A172 (cell line): ENCODE measurements around the gene RGL3. TPM values are rescaled to one million over a fixed set of nuclear protein-coding genes. Genes with fewer than 3 reads are reported as not detected.
A peak's percentile ranks its signal among the peaks of the same experiment; 100 is the strongest.
"Not testable (repeated sequence)": the region's sequence is repeated elsewhere in the genome, so short reads cannot be mapped to it uniquely, and the experiment has no call there.

Experiments used
- DNase-seq: peaks from one replicate; pipeline ENCODE4 v3.0.0-alpha.2; 2015; ENCODE audit warnings: low spot score
- total RNA-seq: library from RNA; depleted of rRNA; stranded (reverse); fragments of >200 nt; shearing (Covaris generic); gene quantifications from 2 replicates; pipeline ENCODE4 v1.2.3, GENCODE V29; 2014

The RGL3 gene
- total RNA-seq, 1 experiment from 2014 or later = 4.8 TPM

DNA sequence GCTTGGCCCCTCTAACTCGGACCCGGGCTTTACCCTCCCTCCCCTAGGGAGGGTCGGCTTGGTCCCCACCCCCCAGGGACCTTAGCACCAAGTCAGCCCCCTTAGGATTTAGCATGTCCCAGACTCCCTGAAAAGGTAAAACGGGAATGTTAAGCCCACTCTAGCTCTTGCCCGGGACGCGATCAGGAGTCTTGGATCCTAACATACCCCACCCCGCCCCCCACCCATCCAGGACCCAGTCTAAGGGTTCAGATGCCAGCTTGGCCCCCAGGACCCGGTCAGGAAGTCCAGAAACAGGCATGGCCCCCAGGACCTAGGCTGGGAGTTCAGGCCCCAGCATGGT lies 35.4 kb downstream of the RGL3 start:
- no peak for DNase-seq

DNA sequence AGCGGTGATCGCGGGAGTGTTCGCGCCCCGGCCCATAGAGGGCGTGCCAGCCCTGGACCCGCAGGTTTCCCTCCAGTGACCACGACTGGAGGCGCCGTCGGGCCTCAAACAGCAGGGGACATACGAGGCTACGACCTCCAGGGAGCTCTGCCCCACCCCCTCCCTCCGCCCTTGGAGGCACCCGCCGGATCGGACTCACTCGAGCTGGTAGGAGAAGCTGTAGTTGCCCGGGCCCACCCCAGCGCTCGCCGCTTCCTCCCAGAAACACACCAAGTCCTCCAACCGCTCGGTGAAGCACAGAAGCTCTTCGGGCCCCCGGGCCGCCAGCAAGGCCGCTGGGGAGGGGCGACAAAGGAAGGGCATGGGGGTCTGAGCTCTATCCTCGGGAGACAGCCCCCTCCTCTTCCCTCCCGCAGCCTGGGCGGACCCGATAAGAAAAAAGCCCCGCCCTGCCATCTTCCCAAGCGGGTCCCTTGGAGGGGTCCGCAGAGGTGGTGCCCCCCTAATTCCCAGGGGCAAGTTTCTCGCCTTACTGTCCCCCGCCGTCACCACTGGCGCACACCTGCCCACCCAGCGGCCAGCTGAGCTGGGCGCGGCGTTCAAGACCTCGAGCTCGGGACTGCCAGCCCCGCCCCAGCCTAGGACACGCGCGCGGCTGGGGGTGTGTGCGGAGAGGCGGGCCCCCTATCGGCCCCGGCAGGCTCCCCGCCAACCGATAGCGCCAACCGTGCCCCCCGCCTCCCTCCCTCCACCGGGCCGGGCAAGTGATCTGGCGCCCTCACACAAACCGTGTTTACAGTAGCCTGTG lies 36.0 kb downstream of the RGL3 start:
- DNase-seq = no peak

DNA sequence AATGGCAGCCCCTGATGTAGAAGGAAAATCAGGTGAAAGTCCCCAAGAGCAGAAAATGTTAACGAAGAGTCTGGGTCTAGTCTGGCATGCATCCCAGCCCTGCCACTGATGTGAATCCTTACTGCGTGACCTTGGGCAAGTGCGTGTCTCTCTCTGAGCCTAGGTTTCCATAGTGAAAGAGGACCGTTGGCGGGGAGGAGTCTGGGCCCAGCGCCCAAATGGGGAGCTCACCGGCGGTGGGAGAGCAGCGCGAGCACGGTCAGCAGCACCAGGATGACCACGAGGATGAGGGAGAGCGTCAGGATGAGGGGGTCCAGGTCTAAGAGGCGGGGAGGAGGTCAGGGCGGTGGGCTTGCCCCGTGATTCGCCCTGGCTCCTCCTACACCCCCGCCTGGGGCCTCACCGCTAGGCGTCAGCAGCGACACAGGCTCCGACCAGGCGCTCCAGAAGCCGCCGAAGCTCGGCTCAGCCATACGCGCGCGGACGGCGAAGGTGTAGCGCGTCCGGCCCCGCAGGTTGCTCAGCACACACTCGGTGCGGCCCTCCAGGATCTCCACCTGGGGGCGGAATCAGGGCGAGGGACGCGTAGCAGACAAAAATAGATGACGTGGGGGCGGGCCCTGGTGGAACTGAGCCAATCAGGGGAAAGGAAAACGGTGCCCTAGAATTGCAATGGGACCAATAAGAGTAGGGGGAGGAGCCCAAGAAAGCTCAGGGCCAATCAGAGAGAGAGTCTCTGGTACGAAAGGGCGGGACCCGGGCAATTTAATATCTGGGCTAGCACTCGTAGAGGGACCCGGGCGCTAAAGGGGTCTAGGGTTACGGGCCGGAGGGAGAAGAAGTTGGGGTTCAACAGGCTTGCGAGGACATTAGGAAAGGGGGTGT lies 38.2 kb downstream of the RGL3 start:
- DNase-seq = peak; percentile 99

DNA sequence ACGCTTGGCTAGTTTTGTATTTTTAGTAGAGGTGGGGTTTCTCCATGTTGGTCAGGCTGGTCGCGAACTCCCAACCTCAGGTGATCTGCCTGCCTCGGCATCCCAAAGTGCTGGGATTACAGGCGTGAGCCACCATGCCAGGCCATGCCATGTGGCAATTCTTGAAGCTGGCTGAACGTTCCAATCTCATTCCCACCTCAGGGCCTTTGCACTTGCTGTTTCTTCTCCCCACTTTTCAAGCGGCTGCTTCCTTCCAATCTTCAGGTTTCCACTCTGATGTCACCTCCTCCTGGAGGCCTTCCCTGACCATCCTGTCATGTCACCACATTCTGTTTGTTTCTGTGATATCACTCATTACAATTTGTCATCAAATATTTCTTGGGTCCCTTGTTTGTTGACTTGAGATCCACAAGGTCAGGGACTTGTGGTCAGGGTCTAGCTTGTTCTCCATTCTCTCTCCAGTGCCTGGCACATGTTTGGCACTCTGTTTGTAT lies 39.2 kb downstream of the RGL3 start:
- DNase-seq = no peak

DNA sequence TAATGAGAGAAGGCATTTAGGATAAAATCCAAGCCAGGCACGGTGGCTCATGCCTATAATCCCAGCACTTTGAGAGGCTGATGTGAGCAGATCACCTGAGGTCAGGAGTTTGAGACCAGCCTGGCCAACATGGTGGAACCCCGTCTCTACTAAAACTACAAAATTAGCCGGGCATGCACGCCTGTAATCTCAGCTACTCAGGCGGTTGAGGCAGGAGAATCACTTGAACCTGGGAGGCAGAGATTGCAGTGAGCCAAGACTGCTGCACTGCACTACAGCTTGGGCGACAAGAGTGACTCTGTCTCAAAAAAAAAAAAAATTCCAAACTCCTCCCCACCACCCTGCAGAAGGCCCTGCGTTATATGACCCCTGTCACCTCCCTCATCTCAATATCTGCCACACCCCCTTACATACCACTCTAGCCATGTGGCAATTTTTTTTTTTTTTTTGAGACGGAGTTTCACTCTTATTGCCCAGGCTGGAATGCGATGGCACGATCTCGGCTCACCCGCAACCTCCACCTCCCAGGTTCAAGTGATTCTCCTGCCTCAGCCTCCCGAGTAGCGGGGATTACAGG lies 39.8 kb downstream of the RGL3 start:
- DNase-seq = not testable (repeated sequence)

DNA sequence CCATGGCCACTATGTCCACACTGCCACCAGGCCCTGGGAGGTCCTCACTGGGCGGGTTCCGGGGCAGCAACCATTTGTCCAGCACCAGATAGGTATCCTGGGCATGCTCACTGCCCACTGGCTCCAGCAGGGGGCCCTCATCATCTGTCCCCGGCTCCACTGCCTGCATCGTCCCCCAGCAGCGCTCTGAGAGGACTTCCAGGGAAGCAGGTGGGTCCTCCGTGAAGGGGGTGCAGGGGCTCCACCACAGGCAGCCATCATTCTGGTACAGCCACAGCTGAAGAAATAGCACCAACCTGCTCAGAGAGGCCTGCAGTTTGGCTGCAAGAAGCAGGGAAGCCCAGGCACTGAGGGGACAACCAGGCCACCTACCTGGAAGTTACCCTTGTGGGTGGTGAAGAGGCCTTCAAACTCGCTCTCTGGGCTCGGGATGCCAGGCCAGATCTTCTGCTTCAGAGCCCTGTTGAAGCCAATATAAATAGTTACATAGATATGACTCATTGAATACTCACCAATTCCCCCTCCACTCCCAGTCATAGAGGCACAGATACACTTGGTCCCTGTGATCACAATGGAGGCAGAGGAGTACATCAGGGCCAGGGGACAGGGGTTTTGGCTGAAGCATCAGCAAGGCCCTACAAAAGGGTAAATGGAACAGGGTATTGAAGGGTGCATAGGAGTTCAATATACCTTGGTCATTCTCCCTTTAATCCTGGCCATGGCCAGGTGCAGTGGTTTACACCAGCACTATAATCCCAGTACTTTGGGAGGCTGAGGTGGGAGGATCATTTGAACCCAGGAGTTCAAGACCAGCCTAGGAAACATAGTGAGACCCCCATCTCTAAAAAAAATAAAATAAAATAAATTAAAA lies 40.6 kb downstream of the RGL3 start:
- DNase-seq = peak; percentile 83

DNA sequence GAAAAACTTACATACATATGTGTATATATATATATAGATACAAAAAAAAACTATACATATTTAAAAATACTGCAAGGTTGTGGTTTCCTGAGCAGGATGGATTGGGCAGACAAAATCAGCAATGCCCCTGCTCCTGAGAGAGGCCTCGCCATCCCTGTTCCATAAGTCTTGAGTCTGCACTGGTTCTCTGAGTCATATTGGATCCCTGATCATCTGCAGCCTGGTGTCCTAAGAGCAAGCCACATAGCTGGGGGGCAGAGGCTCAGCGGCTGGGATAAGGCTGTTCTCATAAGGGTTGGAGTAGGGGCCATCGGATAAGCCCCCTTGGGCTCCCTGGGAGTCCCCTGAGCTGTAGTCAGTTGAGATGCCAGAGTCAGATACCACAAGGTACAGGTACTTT lies 41.4 kb downstream of the RGL3 start:
- no peak for DNase-seq

DNA sequence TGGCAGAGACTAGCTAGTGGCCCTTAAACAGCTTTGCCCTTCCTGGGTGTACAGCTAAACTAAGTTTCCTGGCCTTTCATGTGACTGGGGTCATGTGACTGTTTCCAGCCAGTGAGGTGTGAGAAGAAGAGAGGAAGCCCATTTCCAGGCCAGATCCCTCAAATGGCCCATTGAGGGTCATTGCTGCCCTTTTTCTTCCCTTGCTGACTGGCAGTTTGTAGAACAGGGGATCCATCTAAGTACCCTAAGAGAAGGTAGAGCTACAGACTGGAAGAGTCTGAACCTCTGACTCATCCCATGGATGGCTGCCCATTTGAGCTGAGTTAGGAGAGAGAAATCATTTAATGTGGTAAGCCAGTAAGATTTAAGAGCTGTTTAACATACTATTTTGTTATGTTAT lies 41.9 kb downstream of the RGL3 start:
- peak; percentile 91 for DNase-seq

DNA sequence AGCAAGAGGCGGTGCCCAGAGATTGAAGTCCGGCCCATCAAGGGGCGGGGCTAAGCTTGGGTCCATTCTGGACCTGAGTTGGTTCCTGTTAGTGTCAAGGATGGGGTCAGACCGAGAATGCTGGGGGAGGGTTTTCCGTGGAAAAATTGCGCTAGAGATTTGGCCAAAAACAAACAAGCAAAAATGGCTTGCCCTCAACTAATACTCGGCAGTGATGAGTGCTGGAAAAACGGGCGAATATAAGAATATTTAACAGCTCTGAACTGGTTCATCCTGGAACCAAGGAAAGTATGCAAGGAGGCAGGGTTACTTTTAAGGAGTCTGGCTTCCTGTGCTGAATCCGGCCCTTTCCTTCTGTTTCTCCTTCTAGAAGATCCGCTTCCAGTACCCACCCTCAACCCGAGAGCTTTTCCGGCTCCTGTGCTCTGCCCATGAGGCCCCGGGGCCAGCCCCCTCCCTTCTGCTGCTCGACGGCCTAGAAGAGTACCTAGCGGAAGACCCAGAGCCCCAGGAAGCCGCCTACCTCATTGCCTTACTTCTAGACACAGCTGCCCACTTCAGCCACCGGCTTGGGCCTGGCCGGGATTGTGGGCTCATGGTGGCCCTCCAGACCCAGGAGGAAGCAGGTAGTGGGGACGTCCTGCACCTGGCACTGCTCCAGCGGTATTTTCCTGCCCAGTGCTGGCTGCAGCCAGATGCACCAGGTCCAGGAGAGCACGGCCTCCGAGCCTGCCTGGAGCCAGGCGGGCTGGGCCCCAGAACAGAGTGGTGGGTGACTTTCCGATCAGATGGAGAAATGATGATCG lies 43.8 kb downstream of the RGL3 start:
- DNase-seq = no peak

DNA sequence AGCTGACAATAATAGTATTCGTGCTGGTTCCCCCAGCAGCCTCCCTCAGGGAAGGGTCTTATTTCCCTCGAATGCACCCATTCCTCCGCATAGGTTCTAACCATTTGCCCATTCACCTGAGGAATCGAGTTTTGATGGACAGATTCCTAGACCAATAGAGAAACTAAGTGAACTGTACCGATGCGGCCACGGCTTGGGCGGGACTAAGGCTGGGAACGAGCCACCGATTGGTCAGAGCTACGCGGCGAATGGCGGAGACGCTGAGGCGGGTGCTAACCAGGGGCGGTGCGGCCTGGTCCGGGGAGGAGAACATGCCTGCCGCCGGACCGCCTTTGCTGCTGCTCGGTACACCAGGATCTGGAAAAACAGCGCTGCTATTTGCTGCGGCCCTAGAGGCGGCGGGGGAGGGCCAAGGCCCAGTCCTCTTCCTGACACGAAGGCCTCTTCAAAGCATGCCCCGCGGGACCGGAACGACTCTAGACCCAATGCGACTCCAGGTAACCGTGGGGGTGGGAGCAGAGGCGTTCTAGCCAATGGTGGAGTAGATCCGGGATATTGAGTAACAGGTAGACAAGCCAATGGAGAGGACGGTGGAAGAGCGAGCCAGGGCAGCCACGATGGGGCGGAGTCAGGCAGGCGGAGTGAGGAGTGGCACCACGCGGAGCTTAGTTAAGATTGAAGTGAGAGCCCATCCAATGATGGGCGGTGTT lies 44.5 kb downstream of the RGL3 start, which contains the start of gene SWSAP1:
Gene SWSAP1 (plus strand): TSS at position 234 of the 710 bp plus-strand sequence. CDS start 15 bp downstream, at position 249.
- DNase-seq = peak; percentile 100

DNA sequence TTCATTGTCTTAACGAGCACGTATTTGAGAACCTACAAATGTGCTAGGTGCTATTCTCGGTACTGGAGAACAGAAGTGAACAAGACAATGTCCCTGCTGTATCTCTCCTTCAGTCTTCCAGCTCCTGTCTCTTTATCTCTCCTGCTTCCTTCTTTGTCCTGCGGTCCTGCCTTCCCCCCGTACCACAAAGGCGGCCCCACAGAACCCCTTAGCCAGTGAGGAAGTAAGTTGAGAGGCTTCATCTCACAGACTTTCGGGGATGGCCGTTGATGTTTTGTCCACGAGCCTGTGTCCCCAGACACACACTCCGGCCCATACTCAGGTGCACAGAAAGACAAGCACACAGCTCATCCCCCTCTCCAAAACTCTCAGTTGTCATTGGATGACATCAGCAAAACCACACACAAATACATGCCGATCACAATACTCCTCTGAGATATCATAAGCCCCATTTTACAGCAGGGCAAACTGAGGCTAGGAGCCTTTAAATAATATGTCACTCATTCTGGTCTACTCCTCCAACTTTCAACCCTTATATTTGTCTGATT lies 45.2 kb downstream of the RGL3 start:
- no peak for DNase-seq

DNA sequence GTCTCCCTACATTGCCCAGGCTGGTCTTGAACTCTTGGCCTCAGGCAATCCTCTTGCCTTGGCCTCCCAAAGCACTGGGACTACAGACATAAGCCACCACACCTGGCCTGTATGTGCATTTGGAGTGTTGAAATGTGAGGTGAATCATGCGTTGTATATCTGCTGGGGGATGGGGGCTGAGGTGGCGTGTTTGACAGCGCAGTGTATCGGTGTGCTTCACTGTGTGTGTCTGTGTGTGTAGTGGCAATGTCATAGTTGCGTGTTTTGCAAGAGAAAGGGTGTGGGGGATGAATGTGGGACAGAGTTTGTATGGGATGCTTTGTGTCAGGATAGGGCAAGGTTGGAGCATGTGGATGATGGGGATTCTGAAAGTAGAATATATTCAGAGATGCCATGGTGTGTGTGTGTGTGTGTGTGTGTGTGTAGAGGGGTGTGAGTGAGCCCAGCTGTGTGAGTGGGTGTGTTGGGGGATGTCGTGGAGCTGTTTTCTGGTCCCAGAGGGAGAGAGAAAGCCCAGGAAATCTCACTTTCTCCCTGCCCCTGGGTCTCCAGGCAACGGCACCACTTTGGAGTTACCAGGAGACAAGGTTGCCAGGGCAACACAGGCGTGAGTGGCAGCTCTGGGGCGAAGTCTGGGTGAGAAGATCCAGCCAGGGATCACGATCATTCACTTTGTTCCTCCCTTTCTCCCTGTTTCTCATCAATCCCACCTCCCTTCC lies 45.8 kb downstream of the RGL3 start:
- DNase-seq = no peak

DNA sequence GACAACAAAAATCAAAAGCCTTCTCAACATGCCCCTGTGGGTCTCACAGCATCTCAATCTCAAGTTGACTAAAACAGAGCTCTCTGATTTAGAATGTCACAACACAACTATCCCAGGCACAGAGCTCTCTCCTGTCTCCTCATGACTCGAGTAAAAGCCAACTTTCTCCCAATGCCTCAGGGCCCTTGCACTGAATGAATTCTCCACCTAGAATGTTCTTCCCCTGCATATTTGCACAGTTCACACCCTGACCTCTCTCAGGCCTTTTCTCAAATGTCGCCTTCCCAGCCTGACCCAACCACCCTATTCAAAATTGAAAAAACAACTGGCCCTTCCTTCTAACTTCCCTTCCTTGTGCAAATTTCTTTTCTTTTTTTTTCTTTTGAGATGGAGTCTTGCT lies 48.4 kb downstream of the RGL3 start:
- DNase-seq = no peak

DNA sequence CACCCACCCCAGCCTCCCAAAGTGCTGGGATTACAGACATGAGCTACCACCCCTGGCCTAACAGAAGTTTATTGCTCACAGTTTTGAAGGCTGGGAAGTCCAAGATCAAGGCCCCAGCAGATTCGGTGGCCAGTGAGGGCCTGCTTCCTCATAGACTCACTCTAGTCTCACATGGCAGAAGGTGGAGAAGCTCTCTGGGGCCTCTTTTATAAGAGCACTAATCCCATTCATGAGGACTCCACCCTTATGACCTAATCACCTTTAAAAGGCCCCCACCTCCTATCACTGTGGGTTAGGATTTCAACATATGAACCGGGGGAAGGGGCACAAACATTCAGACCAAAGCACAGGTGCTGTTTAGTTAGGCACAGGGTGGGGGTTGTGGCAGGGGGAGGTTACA lies 51.6 kb downstream of the RGL3 start:
- DNase-seq = no peak

DNA sequence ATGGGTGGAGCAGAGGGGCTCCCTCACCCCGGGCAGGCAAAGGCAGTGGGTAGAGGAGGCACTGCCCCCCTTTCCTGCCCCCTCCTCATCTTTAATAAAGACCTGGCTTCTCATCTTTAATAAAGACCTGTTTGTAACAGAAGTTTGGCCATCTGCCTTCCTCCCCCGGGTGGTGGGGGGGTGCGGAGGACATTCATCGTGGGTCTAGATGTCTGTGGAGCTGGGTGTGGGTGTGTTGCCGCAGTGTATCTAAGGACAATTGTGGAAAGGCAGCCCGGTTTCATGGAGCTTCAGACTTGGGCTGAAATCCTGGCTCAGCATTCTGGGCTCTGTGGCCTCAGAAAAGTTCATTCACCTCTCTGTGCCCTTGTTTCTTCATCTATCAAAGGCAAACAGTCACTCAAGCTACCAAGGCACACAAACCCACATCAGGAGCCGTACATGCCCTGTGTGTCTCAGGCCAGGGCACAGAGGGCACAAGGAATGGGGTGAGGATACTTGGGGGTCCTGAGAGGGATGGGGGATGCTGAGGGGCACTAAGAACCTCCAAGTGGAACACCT lies 53.5 kb downstream of the RGL3 start:
- no peak for DNase-seq

DNA sequence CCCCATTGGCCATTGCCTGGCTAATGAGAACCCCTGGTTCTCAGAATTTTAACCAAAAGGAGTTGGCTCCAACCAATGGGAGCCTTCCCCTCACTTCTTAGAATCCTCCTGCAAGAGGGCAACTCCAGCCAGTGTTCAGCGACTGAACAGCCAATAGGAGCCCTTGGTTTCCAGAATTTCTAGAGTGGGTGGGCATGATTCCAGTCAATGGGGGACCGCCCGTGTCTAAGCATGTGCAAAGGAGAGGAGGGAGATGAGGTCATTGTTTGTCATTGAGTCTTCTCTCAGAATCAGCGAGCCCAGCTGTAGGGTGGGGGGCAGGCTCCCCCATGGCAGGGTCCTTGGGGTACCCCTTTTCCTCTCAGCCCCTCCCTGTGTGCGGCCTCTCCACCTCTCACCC lies 54.2 kb downstream of the RGL3 start:
- no peak for DNase-seq

DNA sequence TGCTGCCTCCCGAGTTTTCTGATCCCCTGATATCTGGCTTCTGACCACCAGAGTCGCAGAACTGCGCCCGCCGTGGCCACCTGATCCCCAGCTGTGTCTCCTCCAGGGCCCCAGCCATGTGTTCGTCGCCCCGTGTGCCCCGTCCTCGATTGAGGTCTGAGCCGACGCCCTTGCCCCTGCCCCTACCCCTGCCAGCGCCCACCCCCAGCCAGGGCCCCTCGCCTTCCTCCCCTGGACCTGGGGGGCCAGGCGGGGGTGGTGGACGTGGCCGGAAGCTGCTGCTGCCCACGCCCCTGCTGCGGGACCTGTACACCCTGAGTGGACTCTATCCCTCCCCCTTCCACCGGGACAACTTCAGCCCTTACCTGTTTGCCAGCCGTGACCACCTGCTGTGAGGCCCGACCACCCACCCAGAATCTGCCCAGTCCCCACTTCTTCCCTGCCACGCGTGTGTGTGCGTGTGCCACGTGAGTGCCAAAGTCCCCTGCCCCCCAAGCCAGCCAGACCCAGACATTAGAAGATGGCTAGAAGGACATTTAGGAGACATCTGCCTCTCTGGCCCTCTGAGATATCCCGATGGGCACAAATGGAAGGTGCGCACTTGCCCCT lies 54.7 kb downstream of the RGL3 start:
- no peak for DNase-seq

DNA sequence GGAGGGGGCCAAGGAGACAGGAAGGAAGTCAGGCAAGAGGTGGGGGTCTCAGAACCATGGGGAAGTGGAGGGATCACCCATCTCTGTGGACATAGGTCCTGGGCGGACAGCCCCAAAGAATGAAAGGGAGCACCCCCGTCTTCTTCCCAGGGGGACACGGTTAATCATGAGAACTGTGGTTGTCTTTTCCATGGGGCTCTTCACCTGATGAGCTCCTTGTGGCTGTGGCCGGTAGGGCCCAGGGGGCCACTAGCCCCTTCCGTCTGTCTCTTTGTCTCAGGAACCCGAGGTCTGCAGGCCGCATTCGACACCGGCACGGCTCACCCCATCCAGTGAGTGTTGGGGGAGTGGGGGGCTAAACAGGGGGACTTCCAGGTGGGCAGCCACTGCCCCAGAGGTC lies 55.2 kb downstream of the RGL3 start:
- DNase-seq = no peak
